Measurements from ENCODE around the gene CAPN13. TPM values are rescaled to one million over a fixed set of nuclear protein-coding genes. Genes with fewer than 3 reads are reported as not detected.

Gene CAPN13
- polyA plus RNA-seq, 1 of the 3 experiments (the other 2 are of a cell fraction) = not detected

GRCh38 chr2:30686669-30687068 is 120.6 kb downstream of the CAPN13 start:
- ChIA-PET CTCF (interaction anchor here (0.6 to 14.3 kb wide), 17 partner anchors 9 to 522 kb away, joined by 3 to 212 read pairs (median 4); no protein-coding TSS in a partner anchor), POLR2A (no interaction called here)
- no peak for DNase-seq

GRCh38 chr2:30686000-30686399 is 121.2 kb downstream of the CAPN13 start:
- Histone ChIP-seq H3K9me3 (no peaks in the 10 kb centered on the region), H3K4me2 (no peak overlapping the region), H3K36me3 (replicated peaks in 1 of 2; ENCODE audit: control insufficient read depth in 1 of 2, insufficient read depth in 2 of 2, low read length in 1 of 2) (no peaks in the 10 kb centered on the region), H3F3A (replicated peaks; ENCODE audit: insufficient read depth) (no peaks in the 10 kb centered on the region), H3K27me3 (ENCODE audit: insufficient read depth) (no peaks in the 10 kb centered on the region), H3K9me2 (no peaks in the 10 kb centered on the region), H3K27ac (ENCODE audit: low read depth in 2 of 2, low read length in 1 of 2) (no peak overlapping the region), H2AFZ (ENCODE audit: low read depth) (no peak overlapping the region), H3K4me3 (ENCODE audit: low read depth in 2 of 2, low read length in 1 of 2) (no peak overlapping the region; a peak in 1 of 4 replicates), H3K4me1 (ENCODE audit: control insufficient read depth in 1 of 2, insufficient read depth in 2 of 2, low read depth in 1 of 2, low read length in 1 of 2) (peaks cover 0 to 25% of the 10 kb centered on the region in 2 experiments; a peak in 1 of 4 replicates), H3K79me2 (ENCODE audit: insufficient read depth) (no peaks in the 10 kb centered on the region), H3K9ac (no peak overlapping the region), H4K20me1 (ENCODE audit: insufficient read depth) (no peaks in the 10 kb centered on the region)
- ChIA-PET POLR2A (interaction anchor here (0.6 kb wide), 1 partner anchor 170 kb away, joined by 3 read pairs; no protein-coding TSS in a partner anchor), CTCF (interaction anchor here (0.8 to 14.3 kb wide), 15 partner anchors 9 to 521 kb away, joined by 3 to 212 read pairs (median 5); no protein-coding TSS in a partner anchor)
- WGBS (ENCODE audit: low lambda C conversion rate) = 53% methylated on average over 1 of the region's 2 CpGs
- peak; percentile 50 for DNase-seq
- TF ChIP-seq RAD21 (IDR thresholded peaks at IDR 0.05; ENCODE audit: low read length) (peak; percentile 28; the same call in 1 of the 2 replicates), PBX3 (IDR thresholded peaks at IDR 0.05) (no peak), CTCF (IDR thresholded peaks at IDR 0.05) (peak; percentile 44)

More at GRCh38 chr2:30686669-30687068, 120.6 kb downstream of the CAPN13 start:
- H3K27ac ChIP-seq (ENCODE audit: low read depth in 2 of 2, low read length in 1 of 2) = no peak overlapping the region; a peak in 1 of 4 replicates
- H3K4me1 ChIP-seq (ENCODE audit: control insufficient read depth in 1 of 2, insufficient read depth in 2 of 2, low read depth in 1 of 2, low read length in 1 of 2) = peaks cover 0 to 25% of the 10 kb centered on the region in 2 experiments; a peak in 1 of 4 replicates
- no peaks in the 10 kb centered on the region for H3K9me2 ChIP-seq
- no peak overlapping the region for H3K4me2 ChIP-seq
- H3K9me3 ChIP-seq = no peaks in the 10 kb centered on the region
- no peak overlapping the region for H3K9ac ChIP-seq
- no peaks in the 10 kb centered on the region for H4K20me1 ChIP-seq (ENCODE audit: insufficient read depth)
- no peak overlapping the region for H2AFZ ChIP-seq (ENCODE audit: low read depth)
- no peak for TF ChIP-seq GATA2 (CRISPR knock-in tag; IDR thresholded peaks at IDR 0.05)
- TF ChIP-seq FOSL2 (IDR thresholded peaks at IDR 0.05; ENCODE audit: borderline replicate concordance, low read depth) = no peak
- TF ChIP-seq FOXJ3 (CRISPR knock-in tag; IDR thresholded peaks at IDR 0.05) = no peak
- TF ChIP-seq USF1 (IDR thresholded peaks at IDR 0.05; ENCODE audit: borderline replicate concordance, low read depth) = no peak
- TF ChIP-seq ELF1 (IDR thresholded peaks at IDR 0.05) = no peak
- no peak for TF ChIP-seq PBX3 (IDR thresholded peaks at IDR 0.05)
- no peak for TF ChIP-seq NFIC (IDR thresholded peaks at IDR 0.05; ENCODE audit: borderline replicate concordance)
- TF ChIP-seq POLR2AphosphoS5 (IDR thresholded peaks at IDR 0.05; ENCODE audit: low read depth, low read length) = no peak
- 67% methylated on average over 4 of the region's 4 CpGs for WGBS (ENCODE audit: low lambda C conversion rate)
- H3F3A ChIP-seq (replicated peaks; ENCODE audit: insufficient read depth) = no peaks in the 10 kb centered on the region
- H3K4me3 ChIP-seq (ENCODE audit: low read depth in 2 of 2, low read length in 1 of 2) = no peak overlapping the region
- H3K27me3 ChIP-seq (ENCODE audit: insufficient read depth) = no peaks in the 10 kb centered on the region
- H3K36me3 ChIP-seq (replicated peaks in 1 of 2; ENCODE audit: control insufficient read depth in 1 of 2, insufficient read depth in 2 of 2, low read length in 1 of 2) = no peaks in the 10 kb centered on the region
- H3K79me2 ChIP-seq (ENCODE audit: insufficient read depth) = no peaks in the 10 kb centered on the region

Data from SK-N-SH (cell line).